Measurements from ENCODE around the gene CFI.

Gene CFI

DNA sequence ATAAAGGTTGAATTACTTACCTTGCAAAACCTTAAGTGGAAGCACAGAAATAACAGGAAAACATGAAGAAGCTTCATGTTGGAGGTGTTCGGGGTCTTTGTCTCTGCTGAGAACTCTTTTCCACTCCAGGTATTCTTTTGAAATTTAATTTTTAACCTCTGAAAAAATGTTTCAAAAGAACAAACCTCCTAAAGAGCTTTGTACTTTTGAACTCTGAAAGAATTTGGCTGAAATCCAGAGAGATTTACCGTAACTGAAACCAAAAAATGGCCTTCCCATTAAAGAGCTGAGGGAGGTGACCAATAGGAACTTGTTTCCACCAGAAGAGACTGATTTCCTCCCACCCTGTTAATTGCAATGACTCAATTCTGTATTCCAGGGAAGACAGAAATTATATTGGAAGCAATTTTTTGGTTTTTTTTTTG is at the start of gene CFI:
Gene CFI, minus strand, starts transcription at position 105 of the 425 bp plus-strand sequence. Its CDS starts 28 bp downstream, at position 77.
- TF ChIP-seq, protein P1, sequence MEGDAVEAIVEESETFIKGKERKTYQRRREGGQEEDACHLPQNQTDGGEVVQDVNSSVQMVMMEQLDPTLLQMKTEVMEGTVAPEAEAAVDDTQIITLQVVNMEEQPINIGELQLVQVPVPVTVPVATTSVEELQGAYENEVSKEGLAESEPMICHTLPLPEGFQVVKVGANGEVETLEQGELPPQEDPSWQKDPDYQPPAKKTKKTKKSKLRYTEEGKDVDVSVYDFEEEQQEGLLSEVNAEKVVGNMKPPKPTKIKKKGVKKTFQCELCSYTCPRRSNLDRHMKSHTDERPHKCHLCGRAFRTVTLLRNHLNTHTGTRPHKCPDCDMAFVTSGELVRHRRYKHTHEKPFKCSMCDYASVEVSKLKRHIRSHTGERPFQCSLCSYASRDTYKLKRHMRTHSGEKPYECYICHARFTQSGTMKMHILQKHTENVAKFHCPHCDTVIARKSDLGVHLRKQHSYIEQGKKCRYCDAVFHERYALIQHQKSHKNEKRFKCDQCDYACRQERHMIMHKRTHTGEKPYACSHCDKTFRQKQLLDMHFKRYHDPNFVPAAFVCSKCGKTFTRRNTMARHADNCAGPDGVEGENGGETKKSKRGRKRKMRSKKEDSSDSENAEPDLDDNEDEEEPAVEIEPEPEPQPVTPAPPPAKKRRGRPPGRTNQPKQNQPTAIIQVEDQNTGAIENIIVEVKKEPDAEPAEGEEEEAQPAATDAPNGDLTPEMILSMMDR (IDR thresholded peaks at IDR 0.05; ENCODE audit: borderline replicate concordance, insufficient read depth, low read depth, low read length): no peak
- H3K4me3 ChIP-seq (ENCODE audit: low read depth, low read length): no peak within 1 kb of the TSS

- TF ChIP-seq, protein P1 (IDR thresholded peaks at IDR 0.05; ENCODE audit: borderline replicate concordance, insufficient read depth, low read depth, low read length): no peak
- H3K4me3 ChIP-seq (ENCODE audit: low read depth, low read length): no peak overlapping the region
These were observed 48.8 kb upstream of the CFI start for GRCh38 chr4:109850601-109851000.

- TF ChIP-seq, protein P1 (IDR thresholded peaks at IDR 0.05; ENCODE audit: borderline replicate concordance, insufficient read depth, low read depth, low read length): no peak
These were observed 46.7 kb upstream of the CFI start for GRCh38 chr4:109848501-109848900.

GRCh38 chr4:109847896-109848442 is 46.2 kb upstream of the CFI start, which contains the start of gene LRIT3:
TSS of gene LRIT3 (plus strand) at chr4:109848107. CDS start at chr4:109848202, 95 bp downstream.
- TF ChIP-seq, protein P1 (IDR thresholded peaks at IDR 0.05; ENCODE audit: borderline replicate concordance, insufficient read depth, low read depth, low read length): no peak
- H3K4me3 ChIP-seq (ENCODE audit: low read depth, low read length): no peak within 1 kb of the TSS

More at GRCh38 chr4:109848501-109848900, 46.7 kb upstream of the CFI start:
- H3K4me3 ChIP-seq (ENCODE audit: low read depth, low read length): no peak overlapping the region

DNA sequence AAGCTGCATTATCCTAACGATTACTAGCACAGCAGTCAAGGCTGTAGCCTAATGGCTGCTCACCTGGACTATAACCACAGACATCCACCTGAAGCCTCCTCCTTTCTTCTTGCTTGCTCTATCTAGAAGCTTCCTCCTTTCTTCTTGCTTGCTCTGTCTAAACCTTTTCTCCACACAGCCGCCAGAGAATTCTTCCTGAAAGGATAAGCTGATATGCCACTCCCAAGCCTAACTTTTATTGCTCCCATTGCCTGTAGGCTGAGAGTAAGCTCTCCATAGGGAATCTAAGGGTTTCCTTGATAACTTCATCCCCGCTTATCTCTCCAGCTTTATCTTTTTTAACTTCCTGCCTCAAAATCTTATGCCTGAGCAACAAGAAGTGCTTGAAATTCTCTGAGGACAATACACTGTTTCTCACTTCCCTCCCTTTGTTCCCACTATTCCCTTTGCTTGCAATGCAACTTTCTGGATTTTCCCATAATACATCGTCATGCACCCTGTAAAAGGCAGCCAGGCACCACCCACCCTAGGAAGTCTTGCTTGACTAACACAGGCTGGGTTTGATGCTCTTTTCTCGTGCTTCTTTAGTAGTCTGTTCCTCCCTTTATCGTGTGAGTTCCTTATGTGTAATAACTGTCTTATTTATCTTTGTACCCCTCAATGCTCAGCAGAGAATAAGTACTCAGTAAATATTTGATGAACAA is 44.7 kb upstream of the CFI start:
- H3K4me3 ChIP-seq (ENCODE audit: low read depth, low read length): no peak overlapping the region
- TF ChIP-seq, protein P1 (IDR thresholded peaks at IDR 0.05; ENCODE audit: borderline replicate concordance, insufficient read depth, low read depth, low read length): no peak

DNA sequence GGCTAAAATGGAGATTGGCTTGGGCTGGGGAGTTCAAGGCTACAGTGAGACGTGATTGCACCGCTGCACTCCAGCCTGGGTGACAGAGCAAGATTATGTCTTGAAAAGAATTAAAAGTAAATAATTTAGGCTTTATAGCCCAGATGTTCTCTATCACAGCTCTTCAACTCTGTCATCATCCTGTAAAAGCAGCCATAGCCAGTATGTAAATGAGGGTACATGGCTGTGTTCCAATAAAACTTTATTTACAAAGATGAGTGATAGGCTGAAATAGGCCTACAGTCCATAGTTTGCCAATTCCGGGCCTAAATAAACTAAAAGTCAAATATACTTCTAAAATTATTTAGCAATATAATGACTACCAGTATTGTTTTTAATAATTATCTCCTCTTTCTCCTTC is 35.2 kb upstream of the CFI start:
- H3K4me3 ChIP-seq (ENCODE audit: low read depth, low read length): no peak overlapping the region
- TF ChIP-seq, protein P1 (IDR thresholded peaks at IDR 0.05; ENCODE audit: borderline replicate concordance, insufficient read depth, low read depth, low read length): no peak

DNA sequence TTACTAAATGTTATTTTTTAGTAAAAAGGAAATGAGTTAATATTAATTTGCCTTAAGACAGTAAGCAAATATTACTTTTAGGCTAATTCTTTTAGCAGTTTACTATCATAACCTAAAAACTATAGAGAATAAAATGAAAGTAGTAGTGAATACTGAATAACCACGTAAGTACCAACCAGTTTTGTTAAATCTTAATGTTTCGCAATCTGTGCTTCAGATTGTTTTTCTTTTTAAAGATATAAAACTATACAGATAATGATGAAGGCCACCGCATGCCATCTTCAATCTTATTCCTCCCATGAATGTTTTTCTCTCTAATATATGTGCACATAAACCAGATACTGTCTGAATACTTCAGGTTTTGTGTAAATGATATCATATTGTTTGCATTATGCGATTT is 32.0 kb upstream of the CFI start:
- TF ChIP-seq, protein P1 (IDR thresholded peaks at IDR 0.05; ENCODE audit: borderline replicate concordance, insufficient read depth, low read depth, low read length): no peak
- no peak overlapping the region for H3K4me3 ChIP-seq (ENCODE audit: low read depth, low read length)
